ENCODE results near the gene WSCD1.
A peak's percentile ranks its signal among the peaks of the same experiment; 100 is the strongest.

Gene WSCD1

GRCh38 chr17:6069539-6070429, at the start of gene WSCD1:
WSCD1 (plus strand) TSS chr17:6070379; CDS start chr17:6080659, 10,280 bp downstream.
- peak; percentile 89 for DNase-seq (ENCODE audit: low spot score)

GRCh38 chr17:6021011-6021400, 49.2 kb upstream of the WSCD1 start:
- no peak for DNase-seq (ENCODE audit: low spot score)

GRCh38 chr17:6021627-6022026, 48.6 kb upstream of the WSCD1 start:
- no peak for DNase-seq (ENCODE audit: low spot score)

GRCh38 chr17:6023036-6023831, 46.9 kb upstream of the WSCD1 start:
- no peak for DNase-seq (ENCODE audit: low spot score)

- no peak for DNase-seq (ENCODE audit: low spot score)
These were observed 45.6 kb upstream of the WSCD1 start for GRCh38 chr17:6024576-6024975.

- no peak for DNase-seq (ENCODE audit: low spot score)
These were observed 42.7 kb upstream of the WSCD1 start for GRCh38 chr17:6027342-6028024.

- DNase-seq (ENCODE audit: low spot score) = no peak
These were observed 41.9 kb upstream of the WSCD1 start for GRCh38 chr17:6028294-6028693.

- DNase-seq (ENCODE audit: low spot score) = no peak
These were observed 34.3 kb upstream of the WSCD1 start for GRCh38 chr17:6035801-6036394.

GRCh38 chr17:6040504-6040903, 29.7 kb upstream of the WSCD1 start:
- DNase-seq (ENCODE audit: low spot score) = no peak

- no peak for DNase-seq (ENCODE audit: low spot score)
These were observed 28.9 kb upstream of the WSCD1 start for GRCh38 chr17:6041246-6041645.

GRCh38 chr17:6043405-6043804, 26.8 kb upstream of the WSCD1 start:
- no peak for DNase-seq (ENCODE audit: low spot score)

GRCh38 chr17:6044261-6044660, 25.9 kb upstream of the WSCD1 start:
- no peak for DNase-seq (ENCODE audit: low spot score)

- DNase-seq (ENCODE audit: low spot score) = no peak
These were observed 24.4 kb upstream of the WSCD1 start for GRCh38 chr17:6045621-6046357.

GRCh38 chr17:6046431-6046830, 23.7 kb upstream of the WSCD1 start:
- no peak for DNase-seq (ENCODE audit: low spot score)

- DNase-seq (ENCODE audit: low spot score) = no peak
These were observed 23.2 kb upstream of the WSCD1 start for GRCh38 chr17:6046931-6047330.

GRCh38 chr17:6047966-6048365, 22.2 kb upstream of the WSCD1 start:
- no peak for DNase-seq (ENCODE audit: low spot score)

GRCh38 chr17:6048486-6048885, 21.7 kb upstream of the WSCD1 start:
- DNase-seq (ENCODE audit: low spot score) = no peak

- no peak for DNase-seq (ENCODE audit: low spot score)
These were observed 17.3 kb upstream of the WSCD1 start for GRCh38 chr17:6052926-6053325.

- no peak for DNase-seq (ENCODE audit: low spot score)
These were observed 15.8 kb upstream of the WSCD1 start for GRCh38 chr17:6054372-6054771.

GRCh38 chr17:6056104-6056503, 14.1 kb upstream of the WSCD1 start:
- no peak for DNase-seq (ENCODE audit: low spot score)

GRCh38 chr17:6057562-6057961, 12.6 kb upstream of the WSCD1 start:
- no peak for DNase-seq (ENCODE audit: low spot score)
